Medulla oblongata (tissue), 1 donor: ENCODE measurements around the gene GPR158.
A peak's percentile ranks its signal among the peaks of the same experiment; 100 is the strongest.

Experiments used
- DNase-seq: peaks from one replicate; pipeline ENCODE4 v3.0.0-alpha.2; 2015; ENCODE audit errors: extremely low spot score

Gene GPR158

DNA sequence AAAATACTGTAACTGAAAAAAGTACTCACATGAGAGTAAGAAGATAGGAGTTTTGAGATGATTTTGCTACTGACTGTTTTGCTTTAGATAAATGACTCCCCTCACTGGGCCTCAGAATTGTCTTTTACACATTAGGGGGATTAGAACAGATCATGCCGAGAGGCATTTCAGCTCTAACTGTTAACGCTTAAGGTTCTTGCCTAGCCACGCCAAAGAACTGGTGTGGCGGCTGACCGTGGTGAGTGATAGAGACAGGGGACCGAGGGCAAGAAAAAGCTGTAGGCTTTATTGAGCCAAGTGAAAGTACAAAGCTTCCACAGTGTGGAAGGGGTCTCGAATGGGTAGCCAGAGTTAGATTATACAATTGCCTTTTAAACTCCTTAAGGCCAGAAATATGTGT lies 390.8 kb downstream of the GPR158 start:
- DNase-seq, result no peak

DNA sequence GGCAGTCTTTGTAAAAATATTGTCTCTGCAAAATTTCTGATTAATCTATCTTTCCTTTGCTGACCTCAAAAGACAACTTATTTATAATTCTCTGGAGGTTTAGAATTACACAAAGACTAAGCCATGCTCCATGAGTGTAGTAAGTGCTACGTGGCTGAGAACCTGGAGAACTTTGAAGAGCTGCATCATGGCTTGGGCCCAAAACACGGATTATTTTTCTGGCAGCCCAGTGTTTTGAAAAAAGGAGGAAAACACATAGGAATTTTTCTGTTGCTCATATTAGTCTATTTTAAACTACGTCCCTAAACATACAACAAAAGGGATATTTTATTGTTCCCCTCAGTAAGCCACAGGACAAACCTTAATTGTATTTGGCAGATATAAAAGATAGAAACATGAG lies 398.5 kb downstream of the GPR158 start:
- no peak for DNase-seq

DNA sequence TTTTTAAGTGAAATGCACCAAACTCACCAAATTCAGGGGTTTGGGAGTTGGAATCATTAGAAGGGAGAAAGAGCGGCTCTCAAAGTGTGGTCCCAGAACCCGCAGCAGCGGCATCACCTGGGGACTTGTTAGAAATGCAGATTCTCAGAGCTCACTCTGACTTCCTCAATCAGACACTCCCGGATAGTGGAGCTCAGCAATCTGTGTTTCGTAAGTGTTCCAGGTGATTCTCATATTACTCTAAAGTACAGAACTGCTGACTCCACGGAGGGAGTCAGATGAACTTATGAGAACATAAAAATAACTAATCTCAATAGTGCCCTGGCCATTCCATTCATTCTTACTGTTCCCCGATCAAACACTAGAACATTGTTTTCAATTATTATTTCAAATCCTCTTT lies 400.5 kb downstream of the GPR158 start:
- no peak for DNase-seq

DNA sequence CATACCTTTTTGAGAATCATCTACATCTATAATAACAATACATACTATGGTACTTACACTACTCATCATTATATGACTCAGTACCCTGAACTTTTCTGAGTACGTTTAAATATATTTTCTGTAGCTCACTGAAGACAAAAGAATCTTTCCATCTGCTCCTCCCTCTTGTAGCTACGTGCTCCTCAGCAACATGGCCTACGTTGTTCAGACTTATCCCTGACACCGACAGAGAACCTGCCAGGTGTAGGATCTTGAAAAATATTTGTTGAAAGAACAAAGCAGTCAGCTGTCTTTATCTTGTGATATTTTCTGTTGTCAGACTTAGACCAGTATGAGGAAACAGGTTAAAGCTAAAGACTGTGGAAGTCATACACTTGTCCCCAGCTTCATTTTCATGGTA lies 403.3 kb downstream of the GPR158 start:
- DNase-seq, result no peak

DNA sequence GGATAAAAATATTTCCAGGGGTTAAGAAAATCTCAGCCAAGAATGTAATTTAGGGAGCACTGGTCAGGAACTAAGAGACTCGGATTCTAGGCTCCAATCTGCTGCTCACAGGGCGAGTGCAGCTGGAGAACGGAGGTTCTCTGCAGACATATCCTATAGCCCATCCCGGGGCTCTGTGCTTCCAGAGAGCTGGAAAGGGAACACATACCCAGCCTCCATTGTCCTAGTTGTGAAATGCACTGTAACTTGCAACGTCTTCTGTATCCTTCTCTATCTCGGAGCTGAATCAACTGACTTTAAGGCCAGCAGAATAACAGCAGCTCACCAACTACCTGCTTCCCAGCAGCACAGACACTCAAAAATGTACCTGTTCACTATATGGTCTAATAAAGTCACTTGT lies 408.2 kb downstream of the GPR158 start:
- peak; percentile 4 for DNase-seq

DNA sequence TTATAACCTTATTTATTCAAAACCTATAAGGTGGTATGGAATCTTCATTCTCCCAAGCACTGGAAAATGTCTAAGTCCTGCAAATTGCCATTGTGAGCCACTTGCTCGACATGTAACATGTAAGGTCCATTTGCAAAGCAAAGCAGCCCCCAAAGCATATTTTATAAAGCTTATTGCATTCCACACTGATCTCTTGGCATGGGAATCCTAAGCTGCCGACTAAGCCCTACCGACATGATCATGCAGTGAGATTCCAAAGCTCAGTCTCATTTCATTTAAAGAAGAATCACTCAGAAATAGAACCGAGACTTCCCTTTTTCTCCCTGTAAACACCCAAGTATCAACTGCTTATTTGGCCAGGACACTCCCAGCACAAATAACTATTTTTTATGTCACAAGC lies 425.9 kb downstream of the GPR158 start:
- DNase-seq, result no peak

DNA sequence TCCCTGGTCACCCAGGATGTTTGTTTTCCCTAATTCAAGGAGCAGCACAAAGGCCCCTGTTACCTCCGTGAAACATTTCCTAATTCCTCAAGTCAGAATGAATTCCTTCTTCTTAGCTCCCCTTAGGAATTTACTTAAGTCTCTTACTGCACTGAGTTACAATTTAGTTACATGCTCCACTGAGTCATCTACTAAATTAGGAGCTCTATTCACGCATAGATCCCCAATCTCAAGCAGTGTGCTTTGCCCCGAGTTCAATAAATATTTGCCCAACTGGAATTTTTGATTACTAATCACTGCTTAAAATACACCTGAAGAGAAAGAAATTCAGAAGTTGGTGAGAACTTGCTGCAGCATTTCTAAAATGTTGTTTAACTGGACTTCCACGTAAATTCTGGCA lies 429.8 kb downstream of the GPR158 start:
- no peak for DNase-seq

DNA sequence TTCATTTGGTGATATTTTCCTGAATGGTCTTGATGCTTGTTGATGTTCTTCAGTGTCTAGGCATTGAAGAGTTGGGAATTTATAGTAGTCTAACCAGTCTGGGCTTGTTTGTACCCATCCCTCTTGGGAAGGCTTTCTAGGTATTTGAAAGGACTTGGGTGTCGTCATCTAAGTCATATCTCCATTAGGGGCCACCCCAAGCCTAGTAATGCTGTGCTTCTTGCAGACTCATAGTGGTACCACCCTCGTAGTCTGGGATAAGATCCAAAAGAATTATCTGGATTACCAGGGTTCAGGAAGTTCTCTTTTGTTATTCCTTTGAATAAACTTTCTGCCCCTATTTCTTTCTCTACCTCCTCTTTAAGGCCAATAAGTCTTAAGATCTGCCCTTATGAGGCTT lies 439.9 kb downstream of the GPR158 start:
- DNase-seq, result no peak

DNA sequence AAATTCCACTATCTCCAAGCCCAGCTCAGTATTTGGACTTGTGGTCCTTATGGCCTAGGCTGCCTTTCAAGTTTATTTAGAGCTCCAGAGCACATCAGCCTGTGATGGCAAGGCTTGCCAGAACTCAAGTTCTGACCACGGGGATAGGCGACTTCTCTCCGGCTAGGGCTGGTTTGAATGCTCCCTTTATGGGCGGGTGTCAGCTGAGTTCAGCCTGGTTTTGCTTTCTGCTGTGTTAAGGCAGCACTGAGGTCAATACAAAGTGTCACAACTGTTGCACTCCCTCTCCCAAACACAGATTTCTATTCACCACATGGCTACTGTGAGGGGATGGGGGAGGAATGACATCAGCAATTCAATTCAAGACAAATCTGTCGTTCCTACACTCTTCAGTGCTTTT lies 441.1 kb downstream of the GPR158 start:
- DNase-seq, result peak; percentile 57

DNA sequence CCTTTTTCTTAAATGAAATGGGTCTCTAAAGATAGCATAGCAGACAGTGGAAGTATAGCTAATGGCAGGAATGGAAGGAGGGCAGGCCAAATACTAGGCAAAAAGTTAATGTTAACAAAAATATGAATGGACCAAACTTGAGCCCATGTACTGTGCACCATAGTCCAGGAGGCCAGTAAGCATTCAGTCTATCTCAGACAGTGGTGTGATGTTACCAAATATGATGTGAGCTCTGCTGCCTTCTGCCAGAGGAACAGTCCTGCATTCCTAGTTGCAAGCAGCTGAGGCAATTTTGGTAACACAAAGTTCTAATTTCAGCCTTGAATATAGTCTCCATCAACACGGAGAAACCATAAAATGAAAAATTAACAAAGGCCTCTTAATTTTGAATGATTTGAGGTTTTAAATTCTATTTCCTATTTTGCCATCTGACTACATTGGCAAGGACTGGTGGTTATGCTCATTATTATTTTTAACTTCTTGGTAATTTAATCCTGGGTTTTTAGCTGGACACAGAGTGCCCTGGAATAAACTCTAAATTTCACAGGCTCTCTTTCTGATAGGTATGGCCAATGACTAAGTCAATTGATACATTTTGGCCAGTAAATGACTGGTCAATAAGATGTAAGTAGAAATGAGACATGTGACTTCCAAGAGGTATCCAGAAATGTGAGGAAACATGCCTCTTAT lies 442.2 kb downstream of the GPR158 start:
- no peak for DNase-seq

DNA sequence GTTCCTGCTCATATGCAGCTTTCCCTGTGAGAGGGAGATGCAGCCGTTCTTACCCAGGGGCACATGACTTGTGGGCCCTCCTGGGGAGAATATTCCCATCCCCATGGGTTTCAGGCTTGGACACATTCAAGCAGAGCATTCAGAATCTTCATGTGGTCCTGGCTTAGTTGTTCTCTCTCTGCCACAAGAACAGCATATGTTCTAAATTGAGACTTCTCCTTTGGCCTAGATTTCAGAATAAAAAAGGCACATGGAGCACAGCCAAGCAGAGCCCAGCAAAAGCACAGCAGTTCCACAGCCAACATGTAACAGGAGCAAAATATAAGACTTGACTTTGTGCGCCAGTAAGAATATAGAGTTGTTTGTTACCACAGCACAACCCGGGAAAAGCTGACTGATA lies 452.8 kb downstream of the GPR158 start:
- no peak for DNase-seq

DNA sequence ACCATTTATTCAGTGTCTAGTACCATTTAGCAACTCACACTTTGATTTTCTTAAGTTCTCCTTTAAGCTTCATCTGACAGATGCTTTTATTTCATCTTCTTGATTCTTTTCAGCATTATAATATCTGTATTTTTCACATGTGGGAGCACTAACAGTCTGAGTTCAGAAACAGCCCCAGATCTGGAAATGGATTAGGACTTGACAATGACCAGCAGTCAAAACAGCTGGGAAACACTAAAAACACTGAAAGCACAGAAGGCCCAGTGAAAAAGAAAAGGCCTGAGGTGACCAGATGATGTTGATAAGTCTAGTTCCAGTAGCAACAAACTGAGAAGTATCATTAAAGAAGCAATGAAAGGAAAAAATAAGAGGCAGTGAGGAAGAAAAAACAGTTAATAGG lies 454.5 kb downstream of the GPR158 start:
- no peak for DNase-seq

DNA sequence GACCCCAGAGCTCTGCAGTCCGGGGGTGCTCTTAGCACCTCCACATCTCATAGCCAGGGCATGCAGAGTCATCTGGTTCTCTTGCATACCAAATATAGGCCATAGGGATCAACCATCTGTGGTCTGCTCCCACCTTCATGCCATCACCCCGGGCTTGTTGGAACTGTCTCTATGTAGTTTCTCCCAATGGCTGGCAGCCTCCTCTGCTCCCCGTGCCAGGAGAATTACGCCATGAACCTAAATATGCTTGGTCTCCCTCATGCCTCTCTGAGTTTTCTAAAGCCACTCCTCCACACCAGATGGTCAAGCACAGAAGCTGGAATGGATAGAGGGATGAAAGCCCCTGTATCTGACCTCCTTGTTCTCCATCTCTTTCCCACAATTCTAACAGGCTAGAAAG lies 456.7 kb downstream of the GPR158 start:
- DNase-seq, result no peak

DNA sequence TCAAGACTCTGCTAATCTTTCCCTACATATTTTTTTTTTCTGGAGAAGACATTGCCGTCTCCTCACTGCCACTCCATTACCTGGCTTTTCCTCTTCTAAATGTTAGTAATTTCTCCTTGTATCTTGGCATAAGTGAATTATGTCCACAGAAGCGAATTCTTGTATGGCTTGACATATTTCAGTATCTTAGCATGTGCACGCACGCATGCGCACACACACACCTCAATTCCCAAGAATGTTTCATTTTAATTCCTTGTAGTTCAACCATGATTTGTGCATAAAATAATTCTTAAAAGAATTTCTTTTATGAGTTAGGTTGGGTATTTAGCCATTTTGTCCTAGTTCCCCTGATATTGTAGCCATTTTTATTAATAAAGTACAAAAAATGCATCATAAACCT lies 458.0 kb downstream of the GPR158 start:
- no peak for DNase-seq

DNA sequence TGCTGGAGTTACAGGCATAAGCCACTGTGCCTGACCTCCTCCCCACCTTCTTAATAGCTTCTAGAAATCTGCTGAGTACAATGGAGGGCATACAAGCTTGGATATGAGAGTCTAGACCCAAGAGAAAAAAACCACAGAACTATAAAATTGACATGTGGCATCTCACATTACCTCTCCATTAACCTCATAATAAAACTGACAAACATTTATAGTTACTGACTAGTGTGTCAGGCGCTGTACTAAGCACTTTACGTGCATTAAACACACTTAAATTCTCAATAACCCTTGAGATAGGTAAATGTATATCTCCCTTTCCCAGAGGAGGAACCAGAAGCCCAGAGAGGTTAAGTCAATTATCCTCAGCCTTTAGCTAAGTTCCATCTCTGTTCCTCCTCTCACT lies 458.7 kb downstream of the GPR158 start:
- no peak for DNase-seq

DNA sequence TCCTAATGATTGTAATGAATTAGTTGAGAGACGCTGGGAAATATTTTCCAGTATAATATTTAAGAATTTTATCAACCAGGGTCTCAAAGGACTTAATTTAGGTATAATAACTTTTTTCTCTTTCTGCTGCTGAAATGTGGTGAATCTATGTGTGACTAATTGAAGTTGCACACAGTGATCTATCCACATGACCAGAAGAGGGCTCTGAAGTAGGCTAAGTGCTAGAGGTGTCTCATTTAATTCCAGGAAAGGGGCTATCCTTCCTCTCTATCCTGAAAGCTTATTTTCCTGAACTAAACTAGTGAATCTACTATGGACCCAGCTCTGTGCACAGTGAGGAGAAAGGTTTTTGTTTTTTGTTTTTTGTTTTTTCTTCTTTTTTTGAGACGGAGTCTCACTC lies 464.8 kb downstream of the GPR158 start:
- DNase-seq, result peak; percentile 12

DNA sequence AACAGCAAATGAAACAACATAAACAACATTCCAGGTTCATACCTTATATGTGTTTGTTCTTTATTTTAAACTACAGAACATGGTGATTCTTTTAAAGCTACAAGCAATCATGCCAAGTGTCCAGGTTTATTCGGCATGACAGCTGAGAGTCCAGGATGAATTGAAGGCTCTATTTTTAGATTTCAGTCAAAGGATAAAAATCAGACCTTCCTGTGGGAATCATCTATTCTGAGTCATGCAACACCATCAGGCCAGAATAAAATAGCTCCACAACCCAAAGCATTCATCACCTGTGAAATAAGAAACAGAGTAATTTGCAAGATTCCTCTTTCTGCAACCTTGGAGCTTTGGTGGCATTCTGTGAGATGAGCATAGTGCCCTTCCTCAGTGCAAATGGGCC lies 466.8 kb downstream of the GPR158 start:
- no peak for DNase-seq

DNA sequence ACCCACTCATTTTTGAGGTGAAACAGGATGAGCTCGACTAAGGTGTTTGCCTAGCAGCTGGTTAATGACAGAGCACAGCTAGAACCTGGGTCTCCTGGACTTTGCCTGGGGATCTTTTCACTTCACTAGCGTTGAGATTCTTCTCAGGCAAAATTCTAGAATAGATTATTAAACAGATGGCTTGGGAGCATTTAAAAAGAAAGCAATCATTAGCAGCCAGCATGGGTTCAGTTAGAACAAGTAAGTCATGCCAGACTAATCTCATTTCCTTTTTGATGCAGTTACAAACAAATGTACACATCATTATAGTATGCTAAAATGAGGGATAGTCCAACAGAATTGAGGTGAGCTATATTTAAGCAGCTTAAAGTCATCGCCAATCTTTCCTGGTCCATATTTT lies 467.9 kb downstream of the GPR158 start:
- DNase-seq, result no peak

DNA sequence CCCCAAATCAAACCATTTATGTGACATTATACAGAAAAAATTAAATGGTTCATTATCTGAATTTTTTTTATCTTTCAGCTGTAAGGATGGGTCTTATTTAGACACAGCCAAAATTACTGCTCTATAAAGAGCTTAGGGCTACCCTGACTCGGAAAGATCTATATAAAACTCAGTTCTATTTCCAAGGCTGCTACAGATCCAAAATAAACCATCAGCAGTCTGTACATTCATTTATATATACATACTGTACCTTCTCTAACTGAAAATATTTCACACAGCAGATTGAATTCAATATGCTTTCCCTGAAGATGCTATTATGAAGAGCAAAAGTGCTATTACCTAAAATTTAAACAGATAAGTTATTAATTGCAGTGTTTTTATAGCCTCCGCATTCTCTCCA lies 471.6 kb downstream of the GPR158 start:
- DNase-seq, result no peak

DNA sequence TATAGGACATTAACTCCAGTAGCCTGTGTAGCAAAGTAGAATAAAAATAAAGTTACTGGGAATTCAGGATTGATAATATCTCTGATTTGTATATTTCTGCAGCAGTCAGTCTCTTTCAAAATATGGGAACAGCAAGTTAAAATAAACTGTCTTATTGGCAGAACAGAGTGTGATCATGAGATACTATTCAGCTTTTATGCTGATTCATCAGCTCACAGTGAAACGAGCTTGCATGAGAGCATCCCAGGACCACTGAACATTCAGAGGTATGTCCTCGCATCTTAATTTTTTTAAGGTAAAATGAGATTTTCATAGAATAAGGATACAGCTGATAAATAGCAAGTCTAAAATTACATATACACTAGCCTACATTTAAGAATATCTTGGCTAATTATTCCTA lies 476.7 kb downstream of the GPR158 start:
- DNase-seq, result peak; percentile 40
